ENCODE results near the gene MLN.

DNA sequence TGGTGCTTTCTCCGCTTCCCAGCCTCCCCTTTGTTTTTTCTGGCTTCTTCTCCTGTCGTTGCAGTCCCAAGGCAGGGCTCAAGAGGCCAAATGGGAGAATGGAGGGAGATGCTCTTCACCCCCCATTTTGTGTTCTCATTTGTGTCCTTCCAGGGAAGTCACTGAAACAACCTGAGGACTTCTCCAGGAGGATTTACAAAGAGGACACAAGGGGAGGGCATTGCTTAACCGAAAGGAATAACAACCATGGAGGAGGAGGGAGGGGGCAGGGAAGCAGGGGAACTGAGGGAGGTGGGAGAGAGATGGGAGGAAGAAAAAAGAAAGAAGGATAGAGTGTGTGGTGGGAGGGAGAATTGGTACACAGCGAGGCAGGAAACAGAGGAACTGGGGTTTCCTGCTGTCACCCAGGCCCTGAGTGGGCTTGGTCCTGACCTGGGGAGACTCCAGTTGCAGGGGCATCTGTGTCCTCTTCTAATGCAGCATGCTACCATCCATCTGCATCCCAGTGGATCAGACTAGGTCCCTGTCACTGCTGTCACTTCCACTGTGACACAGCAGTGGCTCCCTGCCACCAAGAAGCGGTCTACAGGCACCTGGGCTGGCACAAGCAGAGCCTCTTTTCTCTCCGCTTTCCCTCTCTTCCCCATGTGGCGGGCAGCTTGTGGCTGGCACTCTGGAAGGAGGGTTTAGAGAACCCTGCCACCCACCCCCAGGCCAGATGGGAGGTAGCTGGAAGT is 17.1 kb upstream of the MLN start:
- TF ChIP-seq POLR2A (IDR thresholded peaks at IDR 0.05; ENCODE audit: borderline replicate concordance, extremely low read depth, insufficient read depth, insufficient read length) (no peak), SIN3A (IDR thresholded peaks at IDR 0.05; ENCODE audit: low read depth) (no peak), EGR1 (IDR thresholded peaks at IDR 0.05; ENCODE audit: low read depth) (no peak), JUND (IDR thresholded peaks at IDR 0.05) (no peak), POLR2AphosphoS5 (IDR thresholded peaks at IDR 0.05; ENCODE audit: low read depth, low read length) (no peak), CEBPB (IDR thresholded peaks at IDR 0.05; ENCODE audit: low read depth) (no peak), YY1 (IDR thresholded peaks at IDR 0.05; ENCODE audit: extremely low read depth, insufficient replicate concordance, low read depth, low read length) (no peak), EZH2phosphoT487 (IDR thresholded peaks at IDR 0.05; ENCODE audit: borderline replicate concordance) (no peak), SP1 (IDR thresholded peaks at IDR 0.05; ENCODE audit: low read depth) (no peak)
- TF ChIP-seq, protein P1, sequence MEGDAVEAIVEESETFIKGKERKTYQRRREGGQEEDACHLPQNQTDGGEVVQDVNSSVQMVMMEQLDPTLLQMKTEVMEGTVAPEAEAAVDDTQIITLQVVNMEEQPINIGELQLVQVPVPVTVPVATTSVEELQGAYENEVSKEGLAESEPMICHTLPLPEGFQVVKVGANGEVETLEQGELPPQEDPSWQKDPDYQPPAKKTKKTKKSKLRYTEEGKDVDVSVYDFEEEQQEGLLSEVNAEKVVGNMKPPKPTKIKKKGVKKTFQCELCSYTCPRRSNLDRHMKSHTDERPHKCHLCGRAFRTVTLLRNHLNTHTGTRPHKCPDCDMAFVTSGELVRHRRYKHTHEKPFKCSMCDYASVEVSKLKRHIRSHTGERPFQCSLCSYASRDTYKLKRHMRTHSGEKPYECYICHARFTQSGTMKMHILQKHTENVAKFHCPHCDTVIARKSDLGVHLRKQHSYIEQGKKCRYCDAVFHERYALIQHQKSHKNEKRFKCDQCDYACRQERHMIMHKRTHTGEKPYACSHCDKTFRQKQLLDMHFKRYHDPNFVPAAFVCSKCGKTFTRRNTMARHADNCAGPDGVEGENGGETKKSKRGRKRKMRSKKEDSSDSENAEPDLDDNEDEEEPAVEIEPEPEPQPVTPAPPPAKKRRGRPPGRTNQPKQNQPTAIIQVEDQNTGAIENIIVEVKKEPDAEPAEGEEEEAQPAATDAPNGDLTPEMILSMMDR (IDR thresholded peaks at IDR 0.05 in 2 of 3, conservative IDR thresholded peaks at IDR 0.05 in 1 of 3; ENCODE audit: borderline replicate concordance in 1 of 3, insufficient read depth in 1 of 3, low read depth in 2 of 3, low read length in 2 of 3): no peak; a peak in 1 of 6 replicates
- TF ChIP-seq, protein P2, sequence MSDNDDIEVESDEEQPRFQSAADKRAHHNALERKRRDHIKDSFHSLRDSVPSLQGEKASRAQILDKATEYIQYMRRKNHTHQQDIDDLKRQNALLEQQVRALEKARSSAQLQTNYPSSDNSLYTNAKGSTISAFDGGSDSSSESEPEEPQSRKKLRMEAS (IDR thresholded peaks at IDR 0.05): no peak
- TF ChIP-seq, protein P3, sequence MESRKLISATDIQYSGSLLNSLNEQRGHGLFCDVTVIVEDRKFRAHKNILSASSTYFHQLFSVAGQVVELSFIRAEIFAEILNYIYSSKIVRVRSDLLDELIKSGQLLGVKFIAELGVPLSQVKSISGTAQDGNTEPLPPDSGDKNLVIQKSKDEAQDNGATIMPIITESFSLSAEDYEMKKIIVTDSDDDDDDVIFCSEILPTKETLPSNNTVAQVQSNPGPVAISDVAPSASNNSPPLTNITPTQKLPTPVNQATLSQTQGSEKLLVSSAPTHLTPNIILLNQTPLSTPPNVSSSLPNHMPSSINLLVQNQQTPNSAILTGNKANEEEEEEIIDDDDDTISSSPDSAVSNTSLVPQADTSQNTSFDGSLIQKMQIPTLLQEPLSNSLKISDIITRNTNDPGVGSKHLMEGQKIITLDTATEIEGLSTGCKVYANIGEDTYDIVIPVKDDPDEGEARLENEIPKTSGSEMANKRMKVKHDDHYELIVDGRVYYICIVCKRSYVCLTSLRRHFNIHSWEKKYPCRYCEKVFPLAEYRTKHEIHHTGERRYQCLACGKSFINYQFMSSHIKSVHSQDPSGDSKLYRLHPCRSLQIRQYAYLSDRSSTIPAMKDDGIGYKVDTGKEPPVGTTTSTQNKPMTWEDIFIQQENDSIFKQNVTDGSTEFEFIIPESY (IDR thresholded peaks at IDR 0.05; ENCODE audit: extremely low read depth, insufficient replicate concordance, low read length): no peak
